ENCODE results near the gene BSCL2.

DNA sequence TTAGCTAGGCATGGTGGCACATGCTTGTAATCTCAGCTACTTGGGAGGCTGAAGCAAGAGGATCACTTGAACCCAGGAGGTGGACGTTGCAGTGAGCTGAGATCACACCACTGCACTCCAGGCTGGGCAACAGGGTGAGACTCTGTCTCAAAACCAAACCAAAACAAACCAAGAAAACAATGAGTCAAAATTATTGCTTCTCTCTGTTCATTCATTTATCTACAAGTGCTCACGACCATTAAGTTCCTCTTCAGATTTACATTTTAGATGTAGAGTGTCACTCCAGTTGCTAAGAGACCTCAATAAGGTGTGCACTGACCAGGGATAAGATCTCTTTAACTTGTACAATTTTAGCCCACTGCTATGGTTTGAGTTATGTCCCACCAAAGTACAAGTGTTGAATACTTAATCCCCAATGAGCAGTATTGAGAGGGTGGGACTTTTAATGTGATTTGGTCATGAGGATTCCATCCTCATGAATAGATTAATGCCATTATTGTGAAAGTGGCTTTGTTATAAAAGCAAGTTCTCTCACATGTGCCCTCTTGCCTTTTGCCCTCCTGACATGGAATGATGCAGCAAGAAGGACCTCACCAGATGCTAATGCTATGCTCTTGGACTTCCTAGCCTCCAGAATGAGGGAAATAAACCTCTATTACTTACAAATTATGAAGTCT lies 12.2 kb upstream of the BSCL2 start:
- no peak for TF ChIP-seq POLR2A (IDR thresholded peaks at IDR 0.05)
- TF ChIP-seq, protein P1, sequence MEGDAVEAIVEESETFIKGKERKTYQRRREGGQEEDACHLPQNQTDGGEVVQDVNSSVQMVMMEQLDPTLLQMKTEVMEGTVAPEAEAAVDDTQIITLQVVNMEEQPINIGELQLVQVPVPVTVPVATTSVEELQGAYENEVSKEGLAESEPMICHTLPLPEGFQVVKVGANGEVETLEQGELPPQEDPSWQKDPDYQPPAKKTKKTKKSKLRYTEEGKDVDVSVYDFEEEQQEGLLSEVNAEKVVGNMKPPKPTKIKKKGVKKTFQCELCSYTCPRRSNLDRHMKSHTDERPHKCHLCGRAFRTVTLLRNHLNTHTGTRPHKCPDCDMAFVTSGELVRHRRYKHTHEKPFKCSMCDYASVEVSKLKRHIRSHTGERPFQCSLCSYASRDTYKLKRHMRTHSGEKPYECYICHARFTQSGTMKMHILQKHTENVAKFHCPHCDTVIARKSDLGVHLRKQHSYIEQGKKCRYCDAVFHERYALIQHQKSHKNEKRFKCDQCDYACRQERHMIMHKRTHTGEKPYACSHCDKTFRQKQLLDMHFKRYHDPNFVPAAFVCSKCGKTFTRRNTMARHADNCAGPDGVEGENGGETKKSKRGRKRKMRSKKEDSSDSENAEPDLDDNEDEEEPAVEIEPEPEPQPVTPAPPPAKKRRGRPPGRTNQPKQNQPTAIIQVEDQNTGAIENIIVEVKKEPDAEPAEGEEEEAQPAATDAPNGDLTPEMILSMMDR (IDR thresholded peaks at IDR 0.05) = no peak
